Measurements from ENCODE around the gene WDR12.
A peak's percentile ranks its signal among the peaks of the same experiment; 100 is the strongest.

Gene WDR12

GRCh38 chr2:202941771-202942170 is 30.3 kb upstream of the WDR12 start:
- TF ChIP-seq CTCF (IDR thresholded peaks at IDR 0.05; ENCODE audit: borderline replicate concordance, insufficient read depth, low read depth, low read length): no peak
- no peak overlapping the region for H3K4me3 ChIP-seq (ENCODE audit: low read depth, low read length)

GRCh38 chr2:202938960-202939359 is 27.5 kb upstream of the WDR12 start:
- no peak for TF ChIP-seq CTCF (IDR thresholded peaks at IDR 0.05; ENCODE audit: borderline replicate concordance, insufficient read depth, low read depth, low read length)
- no peak overlapping the region for H3K4me3 ChIP-seq (ENCODE audit: low read depth, low read length)

- no peak overlapping the region for H3K4me3 ChIP-seq (ENCODE audit: low read depth, low read length)
- no peak for TF ChIP-seq CTCF (IDR thresholded peaks at IDR 0.05; ENCODE audit: borderline replicate concordance, insufficient read depth, low read depth, low read length)
These were observed 23.0 kb upstream of the WDR12 start for GRCh38 chr2:202934456-202934855.

GRCh38 chr2:202933958-202934357 is 22.5 kb upstream of the WDR12 start:
- TF ChIP-seq CTCF (IDR thresholded peaks at IDR 0.05; ENCODE audit: borderline replicate concordance, insufficient read depth, low read depth, low read length): no peak

GRCh38 chr2:202933139-202933510 is 21.7 kb upstream of the WDR12 start:
- TF ChIP-seq CTCF (IDR thresholded peaks at IDR 0.05; ENCODE audit: borderline replicate concordance, insufficient read depth, low read depth, low read length): no peak
- no peak overlapping the region for H3K4me3 ChIP-seq (ENCODE audit: low read depth, low read length)

More at GRCh38 chr2:202933958-202934357, 22.5 kb upstream of the WDR12 start:
- no peak overlapping the region for H3K4me3 ChIP-seq (ENCODE audit: low read depth, low read length)

- no peak overlapping the region for H3K4me3 ChIP-seq (ENCODE audit: low read depth, low read length)
- no peak for TF ChIP-seq CTCF (IDR thresholded peaks at IDR 0.05; ENCODE audit: borderline replicate concordance, insufficient read depth, low read depth, low read length)
These were observed 21.1 kb upstream of the WDR12 start for GRCh38 chr2:202932425-202933138.

- no peak overlapping the region for H3K4me3 ChIP-seq (ENCODE audit: low read depth, low read length)
- TF ChIP-seq CTCF (IDR thresholded peaks at IDR 0.05; ENCODE audit: borderline replicate concordance, insufficient read depth, low read depth, low read length): no peak
These were observed 7.4 kb upstream of the WDR12 start for GRCh38 chr2:202918860-202919259.

- H3K4me3 ChIP-seq (ENCODE audit: low read depth, low read length): peak overlapping the region; percentile 58
These were observed 1.1 kb upstream of the WDR12 start for GRCh38 chr2:202912342-202913201.
